LNCaP clone FGC (cell line): ENCODE data around the gene HLA-A.

ENCODE experiments used
- DNase-seq: peaks from one replicate; pipeline ENCODE4 v3.0.0-alpha.2; 2011; ENCODE audit warnings: low read depth
- H3K4me3 ChIP-seq: 2 replicates; pipeline ENCODE4 v1.5.1; 2011; ENCODE audit warnings: mild to moderate bottlenecking, low read depth, low read length, control low read depth
- TF ChIP-seq, protein P1 (sequence below): IDR thresholded peaks from 2 replicates; pipeline ENCODE4 v1.5.1; 2012; ENCODE audit warnings: mild to moderate bottlenecking; ENCODE audit not compliant: control insufficient read depth, insufficient read depth; ENCODE audit errors: extremely low read depth

The HLA-A gene

DNA sequence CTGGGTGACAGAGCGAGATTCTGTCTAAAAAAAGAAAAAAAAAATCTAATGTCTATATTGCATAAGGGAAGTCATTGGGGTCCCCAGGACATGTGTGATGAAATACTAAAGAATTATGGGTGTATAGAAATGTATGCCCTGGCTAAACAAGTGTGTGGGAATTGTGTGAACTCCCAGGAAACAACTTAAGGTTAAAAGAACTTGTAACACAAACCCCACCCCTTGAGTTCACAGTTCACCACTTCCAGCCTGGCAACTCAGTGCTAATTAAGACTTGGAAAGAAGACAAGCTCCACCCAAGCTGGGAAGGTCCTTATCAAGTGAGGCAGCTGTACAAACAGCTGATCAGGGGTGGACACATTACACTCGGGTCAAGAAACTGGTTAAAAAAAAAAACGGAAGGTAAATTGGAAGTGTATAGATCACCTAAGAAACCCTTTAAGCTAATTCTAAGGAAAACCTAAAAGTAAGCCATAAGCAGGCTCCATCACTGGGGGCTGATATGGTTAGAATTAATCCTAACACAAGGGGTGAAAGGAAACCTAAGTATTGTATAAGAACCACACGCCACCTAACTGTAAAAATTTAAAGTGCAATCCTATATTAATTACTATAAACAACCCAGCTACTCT, 25.2 kb downstream of the HLA-A start:
- TF ChIP-seq, protein P1, sequence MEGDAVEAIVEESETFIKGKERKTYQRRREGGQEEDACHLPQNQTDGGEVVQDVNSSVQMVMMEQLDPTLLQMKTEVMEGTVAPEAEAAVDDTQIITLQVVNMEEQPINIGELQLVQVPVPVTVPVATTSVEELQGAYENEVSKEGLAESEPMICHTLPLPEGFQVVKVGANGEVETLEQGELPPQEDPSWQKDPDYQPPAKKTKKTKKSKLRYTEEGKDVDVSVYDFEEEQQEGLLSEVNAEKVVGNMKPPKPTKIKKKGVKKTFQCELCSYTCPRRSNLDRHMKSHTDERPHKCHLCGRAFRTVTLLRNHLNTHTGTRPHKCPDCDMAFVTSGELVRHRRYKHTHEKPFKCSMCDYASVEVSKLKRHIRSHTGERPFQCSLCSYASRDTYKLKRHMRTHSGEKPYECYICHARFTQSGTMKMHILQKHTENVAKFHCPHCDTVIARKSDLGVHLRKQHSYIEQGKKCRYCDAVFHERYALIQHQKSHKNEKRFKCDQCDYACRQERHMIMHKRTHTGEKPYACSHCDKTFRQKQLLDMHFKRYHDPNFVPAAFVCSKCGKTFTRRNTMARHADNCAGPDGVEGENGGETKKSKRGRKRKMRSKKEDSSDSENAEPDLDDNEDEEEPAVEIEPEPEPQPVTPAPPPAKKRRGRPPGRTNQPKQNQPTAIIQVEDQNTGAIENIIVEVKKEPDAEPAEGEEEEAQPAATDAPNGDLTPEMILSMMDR: no peak; the same call in 1 of the 2 replicates
- H3K4me3 ChIP-seq: no peak overlapping the region
- DNase-seq: peak; percentile 58

DNA sequence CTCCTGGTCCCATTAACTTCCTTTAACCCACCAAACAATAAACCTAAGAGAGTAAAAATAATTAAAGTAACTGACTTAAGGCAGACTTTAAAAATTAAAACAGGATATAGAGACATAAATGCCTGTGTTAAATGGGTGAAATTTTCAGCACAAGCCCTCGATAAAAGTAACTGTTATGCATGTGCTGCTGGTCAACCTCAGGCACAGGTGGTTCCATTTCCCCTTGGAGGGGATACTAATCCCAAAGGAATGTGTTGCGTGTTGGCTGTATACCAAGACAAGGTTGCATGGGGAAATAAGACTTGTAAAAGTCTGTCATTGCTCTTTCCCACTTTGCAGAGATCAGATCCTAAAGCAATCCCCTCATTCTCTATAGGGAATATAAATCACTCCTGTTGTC, 25.8 kb downstream of the HLA-A start:
- TF ChIP-seq, protein P1: no peak
- no peak overlapping the region for H3K4me3 ChIP-seq
- DNase-seq: no peak

DNA sequence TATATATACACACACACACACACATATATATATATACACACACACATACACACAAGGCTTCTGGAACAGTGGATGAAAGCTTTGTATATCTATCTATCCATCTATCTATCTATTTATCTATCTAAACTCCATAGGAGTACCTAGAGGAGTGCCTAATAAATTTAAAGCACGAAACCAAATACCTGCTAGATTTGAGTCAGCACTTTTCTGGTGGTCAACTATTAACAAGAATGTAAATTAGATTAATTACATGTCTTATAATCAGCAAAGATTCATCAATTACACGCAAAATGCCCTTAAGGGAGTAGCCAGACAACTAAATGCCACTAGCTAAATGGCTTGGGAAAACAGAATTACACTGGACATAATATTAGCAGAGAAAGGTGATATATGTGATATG, 26.6 kb downstream of the HLA-A start:
- TF ChIP-seq, protein P1: no peak
- DNase-seq: no peak
- H3K4me3 ChIP-seq: no peak overlapping the region

DNA sequence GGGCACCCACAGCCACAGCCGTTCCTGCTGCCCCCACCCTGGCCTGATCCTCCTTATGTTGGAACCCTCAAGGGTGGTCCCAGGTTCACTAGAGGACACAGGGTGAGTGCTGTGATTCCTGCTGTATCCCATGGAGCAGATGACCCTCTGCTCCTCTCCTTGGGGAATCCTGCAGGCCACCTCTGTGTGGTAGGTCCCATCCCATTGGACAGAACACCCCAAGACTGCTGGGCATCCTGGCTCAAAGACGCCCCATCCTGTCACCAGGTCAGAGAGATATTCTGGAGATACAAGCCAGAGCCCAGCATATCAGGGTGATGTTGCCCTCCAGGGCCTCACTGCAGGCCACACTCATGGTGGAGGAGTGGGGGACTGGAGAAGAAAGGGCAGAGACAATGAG, 28.4 kb downstream of the HLA-A start:
- DNase-seq: no peak
- H3K4me3 ChIP-seq: no peak overlapping the region

DNA sequence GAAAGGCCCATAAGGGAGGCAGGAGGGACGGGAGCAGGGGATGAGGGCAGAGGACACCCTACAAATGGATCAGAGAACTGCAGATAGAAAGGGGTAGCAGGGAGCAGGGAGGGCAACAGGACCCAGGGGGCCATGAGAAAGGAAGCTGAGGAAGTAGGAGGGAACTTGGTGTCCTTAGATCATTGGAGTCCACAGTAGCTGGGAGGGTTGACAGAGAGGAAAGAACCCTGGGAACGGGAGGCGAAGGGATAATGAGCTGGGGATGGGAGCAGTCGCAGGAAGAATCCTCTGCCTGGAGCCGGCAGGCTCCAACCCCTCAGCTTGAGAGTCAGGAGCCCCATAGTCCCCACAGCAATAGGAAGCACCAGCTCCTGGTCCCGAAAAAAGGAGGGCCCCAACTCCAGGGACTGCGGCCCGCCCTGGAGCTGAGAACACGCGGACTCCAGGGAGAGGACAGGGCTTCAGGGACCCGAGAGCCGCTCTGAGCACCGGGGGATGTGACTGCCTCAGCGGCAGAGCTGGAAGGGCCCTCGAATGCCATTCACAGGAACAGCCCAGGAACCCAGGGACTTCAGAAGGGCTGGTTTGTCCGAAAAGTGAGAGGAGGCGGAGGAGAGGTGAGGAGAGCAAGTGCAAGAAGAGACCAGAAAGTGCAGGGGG, 32.7 kb downstream of the HLA-A start:
- H3K4me3 ChIP-seq: no peak overlapping the region
- no peak for DNase-seq
- TF ChIP-seq, protein P1: no peak

More for the DNA sequence above, 28.4 kb downstream of the HLA-A start:
- TF ChIP-seq, protein P1: no peak

DNA sequence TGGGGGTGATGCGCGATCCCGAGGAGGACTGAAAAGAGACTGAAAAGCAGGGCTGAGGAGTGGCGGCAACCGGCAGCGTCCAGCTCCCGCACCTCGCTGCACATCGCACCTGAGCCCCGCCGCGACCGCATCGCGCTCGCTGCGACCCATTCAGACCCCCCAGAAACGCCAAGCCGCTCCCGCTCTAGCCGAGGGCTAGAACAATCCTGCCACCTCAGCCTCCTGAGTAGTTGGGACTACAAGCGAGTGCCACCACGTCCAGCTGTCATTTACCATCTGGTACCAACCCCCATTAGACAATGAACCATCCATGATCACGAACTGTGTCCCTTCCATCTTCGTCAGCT, 33.2 kb downstream of the HLA-A start:
- no peak for DNase-seq
- TF ChIP-seq, protein P1: no peak
- H3K4me3 ChIP-seq: no peak overlapping the region

DNA sequence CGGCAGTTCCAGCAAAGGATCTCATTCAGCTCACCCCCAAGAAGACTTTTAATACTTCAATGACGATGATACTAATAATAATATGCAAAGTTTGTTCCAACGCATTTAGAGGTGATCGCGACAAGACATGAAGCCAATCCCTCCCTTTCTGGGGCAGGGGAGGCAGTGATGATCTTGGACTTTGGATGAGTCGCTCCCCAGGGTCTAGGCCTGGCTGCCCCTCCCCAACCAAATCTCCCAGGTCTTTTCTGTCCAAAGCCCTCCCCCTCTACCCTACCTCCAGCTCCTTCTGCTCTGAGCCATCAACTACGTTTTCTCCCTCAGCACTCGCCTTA, 33.9 kb downstream of the HLA-A start:
- DNase-seq: no peak
- peak overlapping the region; percentile 54 for H3K4me3 ChIP-seq
- TF ChIP-seq, protein P1: no peak
